Ascending aorta (tissue), 2 donors: Measurements from ENCODE around the gene LCE3B. TPM values are rescaled to one million over a fixed set of nuclear protein-coding genes. Genes with fewer than 3 reads are reported as not detected.
"Not testable (repeated sequence)": the region's sequence is repeated elsewhere in the genome, so short reads cannot be mapped to it uniquely, and the experiment has no call there.

Experiments
- DNase-seq, 2 donors: peaks; one replicate each; pipeline ENCODE4 v3.0.0-alpha.2; 2019; ENCODE audit warnings: low spot score in 2 of 2
- H3K27ac ChIP-seq, 2 donors: fragments of 200-600 bp; sonication (generic); one replicate each; pipeline ENCODE4 v1.5.1; 2016 to 2017; ENCODE audit warnings: mild to moderate bottlenecking in 1 of 2
- H3K27me3 ChIP-seq: fragments of 200-600 bp; sonication (generic); one replicate; pipeline ENCODE4 v1.5.1; 2017
- H3K36me3 ChIP-seq, 2 donors: fragments of 200-600 bp; sonication (generic); one replicate each; pipeline ENCODE4 v1.5.1; 2016
- H3K4me1 ChIP-seq, 2 donors: fragments of 200-600 bp; sonication (generic); one replicate each; pipeline ENCODE4 v1.5.1; 2016 to 2017; ENCODE audit warnings: mild to moderate bottlenecking in 1 of 2
- H3K4me3 ChIP-seq, 2 donors: fragments of 200-600 bp; sonication (generic); one replicate each; pipeline ENCODE4 v1.5.1; 2016 to 2017; ENCODE audit warnings: mild to moderate bottlenecking in 1 of 2
- H3K9me3 ChIP-seq, 2 donors: fragments of 200-600 bp; sonication (generic); one replicate each; pipeline ENCODE4 v1.5.1; 2016
- CTCF ChIP-seq, 3 experiments: fragments of 200-600 bp in 2 of 3; fragments of 450-650 bp in 1 of 3; sonication (generic) in 2 of 3; IDR thresholded peaks; one replicate each; pipeline ENCODE4 v1.5.1; 2016 to 2019; ENCODE audit warnings: antibody characterized with exemption in 3 of 3, mild to moderate bottlenecking in 1 of 3, moderate library complexity in 1 of 3
- intact Hi-C: fragments of 100-400 bp; cut with DNase I; formaldehyde crosslinking; loops from one replicate; pipeline ENCODE4 v1.15.1; 2023
- total RNA-seq: library from RNA; depleted of rRNA; stranded (reverse); fragments of >200 nt; gene quantifications from one replicate; pipeline ENCODE4 v1.1.0, GENCODE V29; 2016

LCE3B gene, protein sequence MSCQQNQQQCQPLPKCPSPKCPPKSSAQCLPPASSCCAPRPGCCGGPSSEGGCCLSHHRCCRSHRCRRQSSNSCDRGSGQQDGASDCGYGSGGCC
- not detected for total RNA-seq

GRCh38 chr1:152613511-152613910 lies at the start of gene LCE3B:
LCE3B (plus strand) TSS chr1:152613811; CDS start chr1:152613811, 0 bp downstream.
- Histone ChIP-seq H3K4me3 (no peak within 1 kb of the TSS), H3K36me3 (no peaks in the 10 kb centered on the region), H3K4me1 (no peaks in the 10 kb centered on the region), H3K9me3 (no peaks in the 10 kb centered on the region), H3K27ac (no peak within 1 kb of the TSS), H3K27me3 (no peaks in the 10 kb centered on the region)
- TF ChIP-seq CTCF (IDR thresholded peaks at IDR 0.05) = no peak
- intact Hi-C loops = no loop called here
- DNase-seq = no peak

GRCh38 chr1:152565115-152565514 lies 48.5 kb upstream of the LCE3B start:
- no peak overlapping the region for H3K4me3 ChIP-seq
- H3K27me3 ChIP-seq = no peaks in the 10 kb centered on the region
- H3K36me3 ChIP-seq = no peaks in the 10 kb centered on the region
- no peak overlapping the region for H3K27ac ChIP-seq
- no peak for DNase-seq
- peaks cover 0 to 5% of the 10 kb centered on the region in 2 donors for H3K9me3 ChIP-seq
- TF ChIP-seq CTCF (IDR thresholded peaks at IDR 0.05) = no peak
- no peaks in the 10 kb centered on the region for H3K4me1 ChIP-seq
- intact Hi-C loops = no loop called here

DNA sequence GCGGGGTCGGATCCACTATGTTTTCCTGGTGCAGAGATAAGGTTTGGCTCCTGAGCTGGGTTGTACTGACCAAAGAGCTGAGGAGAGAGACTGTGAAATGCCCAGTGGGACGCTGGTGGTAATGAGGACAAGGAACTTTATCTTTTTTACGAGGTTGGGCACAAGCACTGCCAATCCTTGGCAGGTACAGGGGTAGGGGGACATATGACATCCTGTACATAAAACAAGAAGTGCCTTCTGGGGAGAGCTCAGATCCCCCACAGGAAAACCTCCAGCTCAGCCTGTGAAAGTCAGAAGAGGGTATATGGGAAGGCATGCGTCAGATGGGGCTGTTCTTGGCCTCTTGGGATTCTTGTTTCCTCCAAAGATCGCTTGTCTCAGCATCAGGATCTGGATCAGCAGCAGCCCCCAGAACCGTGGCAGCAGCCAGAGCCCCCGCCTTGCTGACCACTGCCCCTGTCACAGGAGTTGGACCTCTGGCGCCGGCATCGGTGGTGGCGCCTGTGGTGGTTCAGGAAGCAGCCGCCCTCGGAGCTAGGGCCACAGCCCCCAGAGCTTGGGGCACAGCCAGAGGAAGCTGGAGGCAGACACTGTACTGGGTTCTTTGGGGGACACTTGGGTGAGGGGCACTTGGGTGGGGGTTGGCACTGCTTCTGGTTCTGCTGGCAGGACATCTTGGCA lies 47.9 kb upstream of the LCE3B start:
- intact Hi-C loops = no loop called here
- DNase-seq = no peak
- Histone ChIP-seq H3K4me3 (no peak overlapping the region), H3K9me3 (peaks cover 0 to 5% of the 10 kb centered on the region in 2 donors), H3K36me3 (no peaks in the 10 kb centered on the region), H3K4me1 (no peaks in the 10 kb centered on the region), H3K27me3 (no peaks in the 10 kb centered on the region), H3K27ac (no peak overlapping the region)
- no peak for TF ChIP-seq CTCF (IDR thresholded peaks at IDR 0.05)

DNA sequence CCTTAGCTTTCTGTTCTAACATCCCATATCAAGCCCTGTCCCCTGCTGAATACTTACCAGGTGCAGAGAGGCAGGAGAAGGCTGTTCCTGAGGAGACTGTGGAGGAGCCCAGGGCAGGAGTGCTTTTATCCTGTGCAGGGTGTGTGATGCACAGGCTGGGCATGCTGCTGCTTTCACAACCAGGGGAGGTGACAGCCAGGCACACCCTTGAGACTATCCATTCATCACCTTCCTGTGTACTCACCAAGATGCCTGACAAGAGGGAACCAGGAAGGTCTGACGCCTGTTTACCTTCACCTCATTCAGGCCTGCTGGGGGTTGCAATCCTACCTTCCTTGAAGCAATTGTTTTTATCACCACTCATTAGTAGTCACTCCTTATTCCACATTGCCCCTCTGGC lies 46.9 kb upstream of the LCE3B start, which contains the start of gene LCE3E:
LCE3E (minus strand) TSS at position 100 of the 400 bp plus-strand sequence. CDS start 572 bp downstream, outside the sequence.
- Histone ChIP-seq H3K36me3 (no peaks in the 10 kb centered on the region), H3K4me1 (no peaks in the 10 kb centered on the region), H3K27me3 (no peaks in the 10 kb centered on the region), H3K9me3 (peaks cover 0 to 5% of the 10 kb centered on the region in 2 donors), H3K27ac (no peak within 1 kb of the TSS), H3K4me3 (no peak within 1 kb of the TSS)
- TF ChIP-seq CTCF (IDR thresholded peaks at IDR 0.05) = no peak
- intact Hi-C loops = no loop called here
- DNase-seq = no peak

DNA sequence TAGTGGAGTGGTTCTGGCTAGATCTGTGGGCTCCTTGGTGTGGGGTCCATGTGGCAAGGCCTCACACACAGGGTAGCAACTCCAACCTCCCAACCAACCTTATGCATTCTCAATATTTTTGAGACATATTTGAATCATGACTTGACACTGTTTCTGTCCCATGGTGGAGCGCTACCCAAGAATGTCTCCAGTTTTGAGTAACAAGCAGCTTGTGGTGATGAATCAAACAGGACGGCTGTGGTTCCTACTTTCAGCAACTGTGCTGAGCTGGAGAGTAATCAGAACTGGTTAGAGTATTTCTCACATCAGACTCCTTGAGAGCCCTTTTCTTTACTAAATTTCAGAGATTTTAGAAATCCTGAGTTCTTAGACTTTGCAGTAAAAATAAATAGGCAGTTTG lies 36.4 kb upstream of the LCE3B start:
- no peaks in the 10 kb centered on the region for H3K9me3 ChIP-seq
- no peaks in the 10 kb centered on the region for H3K27me3 ChIP-seq
- no peak overlapping the region for H3K27ac ChIP-seq
- no peaks in the 10 kb centered on the region for H3K4me1 ChIP-seq
- TF ChIP-seq CTCF (IDR thresholded peaks at IDR 0.05) = no peak
- H3K36me3 ChIP-seq = no peaks in the 10 kb centered on the region
- intact Hi-C loops = no loop called here
- no peak overlapping the region for H3K4me3 ChIP-seq
- DNase-seq = no peak

- H3K9me3 ChIP-seq, H3K4me3 ChIP-seq, intact Hi-C loops, H3K27ac ChIP-seq, H3K36me3 ChIP-seq, DNase-seq, H3K27me3 ChIP-seq, H3K4me1 ChIP-seq: not testable (repeated sequence)
Observed at GRCh38 chr1:152579526-152579925, 34.1 kb upstream of the LCE3B start.
